Measurements from ENCODE around the gene SRSF2.
"Not testable (repeated sequence)": the region's sequence is repeated elsewhere in the genome, so short reads cannot be mapped to it uniquely, and the experiment has no call there.

Gene SRSF2

DNA sequence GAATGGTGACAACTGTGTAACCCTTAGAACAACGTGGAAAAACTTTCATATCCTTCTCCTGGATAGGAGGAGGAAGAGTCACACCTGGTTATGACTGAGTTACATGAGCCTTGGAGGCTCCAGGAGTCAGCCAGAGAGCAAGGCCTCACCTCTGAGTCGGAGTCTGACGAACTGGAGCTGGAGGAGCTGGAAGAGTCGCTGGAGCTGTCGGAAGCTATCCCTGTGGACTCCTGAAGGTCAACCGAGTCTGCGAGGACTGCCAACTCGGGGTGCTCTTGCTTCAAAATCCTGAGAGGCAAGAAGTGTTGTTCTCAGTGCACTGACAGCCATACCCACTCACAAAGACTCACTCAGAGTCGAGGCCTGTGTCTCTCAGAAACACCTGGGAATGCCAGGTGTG is 16.9 kb downstream of the SRSF2 start:
- no peak for DNase-seq

GRCh38 chr17:76718516-76718915 is 18.6 kb downstream of the SRSF2 start:
- DNase-seq, result no peak

DNA sequence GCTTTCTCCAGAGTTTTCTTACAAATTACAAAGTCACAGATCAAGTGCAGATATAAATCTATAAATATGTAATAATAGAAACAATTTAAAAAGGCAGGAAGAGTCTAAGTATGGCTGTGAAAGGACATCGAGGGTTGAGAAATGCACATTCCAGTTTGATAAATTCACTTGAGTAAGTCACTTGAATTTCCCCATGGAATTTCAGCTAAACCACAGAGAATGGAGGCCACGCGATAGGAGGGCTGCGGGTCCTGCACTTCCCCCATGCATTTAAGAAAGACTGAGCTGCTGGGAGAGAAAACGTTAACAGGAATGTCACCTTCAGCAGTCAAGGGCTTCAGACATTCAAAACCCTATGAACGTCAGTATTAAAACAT is 20.3 kb downstream of the SRSF2 start:
- DNase-seq, result no peak

- DNase-seq, result no peak
Observed at GRCh38 chr17:76716146-76716838, 20.8 kb downstream of the SRSF2 start.

DNA sequence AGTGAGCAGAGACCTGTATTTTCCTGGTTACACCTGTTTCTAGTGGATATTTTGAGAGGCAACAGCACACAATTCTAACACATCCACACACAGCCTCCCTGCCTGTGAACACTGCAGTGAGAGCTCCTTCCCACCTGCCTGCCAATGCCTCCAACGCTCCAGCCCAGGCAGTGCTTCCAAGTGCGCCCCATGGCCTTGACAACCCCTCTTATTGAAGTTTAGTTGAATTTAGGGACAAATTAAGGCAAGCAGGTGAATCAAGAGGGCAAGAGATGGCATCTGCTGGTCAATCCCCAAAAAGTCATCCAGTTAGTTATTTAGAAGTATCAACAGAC is 21.7 kb downstream of the SRSF2 start:
- no peak for DNase-seq

DNA sequence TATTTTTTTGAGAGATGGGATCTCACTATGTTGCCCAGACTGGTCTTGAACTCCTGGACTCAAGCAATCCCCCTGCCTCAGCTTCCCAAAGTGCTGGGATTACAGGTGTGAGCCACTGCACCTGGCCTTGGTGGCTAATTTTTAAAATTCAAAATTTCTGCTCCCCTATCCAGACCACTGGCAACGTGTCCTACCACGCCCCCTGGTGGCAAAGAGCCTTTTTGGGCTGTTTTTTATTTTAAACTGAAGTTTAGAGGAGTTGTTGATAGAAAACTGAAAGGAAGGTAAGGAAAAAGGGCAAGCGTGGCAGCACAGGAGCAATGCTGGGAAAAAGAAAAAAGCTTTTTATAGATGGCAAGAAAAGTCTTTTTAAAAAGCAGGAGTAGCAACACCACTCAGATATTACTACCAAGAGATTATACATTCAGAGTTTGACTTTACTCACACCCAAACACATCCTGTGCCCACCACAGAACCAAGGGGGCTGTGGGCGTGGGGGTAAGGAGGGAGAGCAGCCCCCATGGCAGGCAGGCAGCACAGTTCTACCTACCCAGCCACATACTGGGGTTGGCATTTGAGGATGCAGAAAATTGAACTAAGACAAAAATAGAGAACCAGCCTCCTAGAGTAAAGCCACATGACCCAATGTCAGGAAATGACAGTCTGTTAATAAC is 22.2 kb downstream of the SRSF2 start:
- DNase-seq, result peak; percentile 63

DNA sequence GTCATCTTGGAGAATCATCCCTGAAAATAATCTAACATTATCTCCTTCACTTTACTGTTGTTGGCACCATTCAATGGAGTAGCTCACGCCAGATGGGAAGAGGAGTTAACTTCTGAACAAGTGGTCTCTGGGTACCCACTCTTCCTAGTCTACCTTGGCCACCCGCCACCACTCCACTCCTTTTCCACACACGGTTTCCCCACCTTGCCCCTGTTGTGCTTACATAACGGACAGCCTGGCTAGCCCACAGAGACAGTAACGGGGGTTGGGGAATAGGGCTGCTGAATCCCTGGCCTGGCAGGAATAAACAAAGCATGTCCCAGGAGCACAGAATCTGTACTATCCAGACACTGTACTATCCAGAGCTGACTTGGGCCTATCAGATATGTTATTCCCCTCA is 22.8 kb downstream of the SRSF2 start:
- DNase-seq, result no peak

DNA sequence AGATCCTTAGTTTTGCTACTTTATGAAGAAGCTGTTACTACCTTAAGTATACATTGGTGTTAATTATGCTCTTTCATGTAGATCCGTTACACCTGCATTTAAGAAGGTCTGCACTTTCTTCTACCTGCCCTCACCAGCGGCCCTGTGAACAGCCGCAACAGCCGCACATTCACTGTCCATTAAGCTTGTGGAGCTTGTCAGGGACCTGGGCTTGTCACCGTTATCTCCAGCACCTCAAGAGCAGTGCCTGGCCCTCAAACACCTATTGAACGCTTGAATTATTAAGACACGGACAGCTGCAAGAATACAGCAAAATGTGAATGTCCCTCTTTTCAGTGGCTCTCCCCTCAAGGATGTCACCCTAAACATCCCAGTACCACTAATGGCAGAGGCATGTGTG is 23.4 kb downstream of the SRSF2 start:
- no peak for DNase-seq

- not testable (repeated sequence) for DNase-seq
Observed at GRCh38 chr17:76712321-76712720, 24.8 kb downstream of the SRSF2 start.

- DNase-seq, result peak; percentile 84
Observed at GRCh38 chr17:76710863-76711611, 26.1 kb downstream of the SRSF2 start, which contains the start of gene MXRA7. Gene MXRA7 (minus strand): TSS chr17:76710965. CDS start chr17:76710946, 19 bp downstream.

DNA sequence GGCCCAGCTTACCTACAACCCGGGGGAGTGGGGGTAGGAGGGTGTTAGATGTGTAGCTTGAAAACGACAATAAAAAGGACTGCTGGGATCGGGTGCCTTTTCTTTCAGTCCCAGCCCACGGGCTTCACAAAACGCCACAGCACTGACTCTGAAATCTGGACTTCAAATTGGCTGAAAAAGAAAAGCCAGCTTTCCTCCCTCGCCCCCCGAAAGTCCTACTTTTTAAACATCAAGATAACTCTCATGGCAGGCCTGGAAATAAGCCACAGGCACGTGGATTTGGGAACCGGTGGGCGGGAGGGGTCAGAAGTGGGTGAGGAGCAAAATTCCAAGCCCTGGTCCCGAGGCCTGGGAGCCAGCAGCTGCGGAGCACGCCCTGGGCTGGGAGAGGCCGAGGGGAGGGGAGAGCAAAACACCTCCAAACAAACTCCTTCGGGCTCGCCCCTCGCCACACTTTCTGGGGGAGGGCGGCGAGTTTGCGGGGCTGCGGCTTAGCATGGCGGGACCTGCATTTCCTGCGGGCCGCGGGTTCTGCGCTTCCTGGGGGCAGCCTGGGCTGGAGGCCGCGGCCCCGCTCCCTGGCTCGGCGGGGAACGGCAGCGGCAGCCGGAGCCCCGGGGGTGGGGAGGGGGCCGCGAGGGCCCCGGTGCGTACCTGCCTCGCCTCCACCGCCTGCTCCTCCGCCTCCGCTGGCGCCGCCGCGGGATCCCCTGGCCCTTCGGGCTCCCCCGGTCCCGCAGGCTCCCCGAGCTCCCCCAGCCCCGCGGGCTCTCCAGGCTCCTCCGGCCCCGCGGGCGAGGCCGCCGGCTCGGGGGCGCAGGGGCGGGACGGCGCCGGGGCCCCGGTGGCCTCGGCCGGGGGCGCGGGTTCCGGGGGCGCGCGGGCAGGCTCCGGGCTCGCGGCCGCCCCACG is 26.9 kb downstream of the SRSF2 start:
- peak; percentile 64 for DNase-seq

DNA sequence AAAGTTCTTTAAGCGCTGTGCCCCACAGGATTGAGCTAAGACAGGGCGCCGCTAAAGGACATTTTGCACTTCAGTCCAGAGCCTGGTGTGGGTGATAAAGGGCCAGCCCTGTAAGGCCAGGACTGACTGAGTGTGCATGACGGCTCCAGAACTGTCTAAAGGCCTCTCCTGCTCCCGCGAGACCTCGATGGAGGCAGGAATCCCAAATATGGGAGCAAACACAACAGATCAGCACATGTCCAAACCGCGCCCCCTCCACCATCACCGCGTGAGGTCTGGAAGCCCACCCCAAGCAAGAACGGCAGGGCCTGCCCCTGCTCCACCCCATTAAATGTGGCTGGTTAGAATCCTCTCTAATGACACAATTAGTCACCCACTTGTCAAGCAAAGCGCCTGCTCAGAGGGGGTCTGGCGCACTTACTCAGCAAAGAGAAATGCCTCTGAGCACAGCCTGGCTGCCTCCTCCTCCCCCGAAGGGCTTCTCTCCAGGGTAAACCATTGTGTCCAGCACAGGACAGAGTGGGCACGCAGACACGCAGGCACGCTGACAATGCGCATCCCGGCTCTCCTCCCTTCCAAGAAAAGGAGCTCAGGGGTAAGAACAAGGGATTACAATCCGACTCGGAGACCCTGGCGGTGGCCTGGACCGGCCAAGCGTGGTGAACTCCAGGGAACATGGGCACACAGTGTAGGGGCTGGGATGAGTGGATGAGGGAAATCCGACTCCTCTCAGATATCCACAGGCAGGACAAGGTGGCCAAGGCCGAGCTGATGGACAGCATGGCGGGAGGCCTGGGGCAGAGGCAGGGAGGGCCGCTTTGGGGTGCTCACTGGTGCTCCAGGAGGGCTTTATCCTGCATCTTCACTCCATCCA is 27.8 kb downstream of the SRSF2 start:
- DNase-seq, result peak; percentile 71

GRCh38 chr17:76707985-76708807 is 28.9 kb downstream of the SRSF2 start:
- DNase-seq, result peak; percentile 61

DNA sequence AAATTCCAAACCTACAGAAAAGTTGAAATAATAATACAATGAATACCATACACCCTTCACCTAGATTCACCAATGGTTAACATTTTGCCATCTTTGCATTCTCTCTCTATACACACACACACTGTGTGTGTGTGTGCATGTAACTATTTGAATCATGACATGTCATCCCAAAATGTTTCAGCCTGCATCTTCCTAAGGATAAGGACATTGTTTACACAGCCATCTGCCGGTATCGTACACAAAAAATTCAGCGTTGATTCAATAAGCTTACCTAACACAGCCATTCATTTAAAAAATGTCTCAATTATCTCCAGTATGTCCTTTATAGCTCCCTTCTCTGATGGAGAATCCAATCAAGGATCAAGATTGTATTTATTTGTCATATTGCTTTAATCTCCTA is 30.3 kb downstream of the SRSF2 start:
- DNase-seq, result no peak

DNA sequence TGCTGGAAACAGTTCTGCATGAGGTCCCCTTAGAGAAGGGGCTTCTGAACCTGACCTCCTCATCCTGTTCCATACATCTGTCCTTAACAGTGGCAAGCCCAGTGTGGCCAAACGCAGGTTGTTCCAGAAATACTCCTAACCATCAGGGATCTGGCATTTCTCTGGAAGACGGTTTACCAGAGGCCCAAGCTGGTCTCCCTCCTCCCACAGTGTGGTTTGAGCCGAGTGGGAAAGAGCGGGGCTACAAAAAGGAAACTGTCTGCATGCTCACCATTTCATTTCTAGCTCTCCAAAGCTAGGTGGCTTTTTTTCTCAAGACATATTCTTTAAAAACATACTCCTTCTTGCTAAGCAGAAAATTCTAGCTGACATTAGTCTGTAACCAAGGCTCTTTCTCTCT is 32.3 kb downstream of the SRSF2 start:
- no peak for DNase-seq

DNA sequence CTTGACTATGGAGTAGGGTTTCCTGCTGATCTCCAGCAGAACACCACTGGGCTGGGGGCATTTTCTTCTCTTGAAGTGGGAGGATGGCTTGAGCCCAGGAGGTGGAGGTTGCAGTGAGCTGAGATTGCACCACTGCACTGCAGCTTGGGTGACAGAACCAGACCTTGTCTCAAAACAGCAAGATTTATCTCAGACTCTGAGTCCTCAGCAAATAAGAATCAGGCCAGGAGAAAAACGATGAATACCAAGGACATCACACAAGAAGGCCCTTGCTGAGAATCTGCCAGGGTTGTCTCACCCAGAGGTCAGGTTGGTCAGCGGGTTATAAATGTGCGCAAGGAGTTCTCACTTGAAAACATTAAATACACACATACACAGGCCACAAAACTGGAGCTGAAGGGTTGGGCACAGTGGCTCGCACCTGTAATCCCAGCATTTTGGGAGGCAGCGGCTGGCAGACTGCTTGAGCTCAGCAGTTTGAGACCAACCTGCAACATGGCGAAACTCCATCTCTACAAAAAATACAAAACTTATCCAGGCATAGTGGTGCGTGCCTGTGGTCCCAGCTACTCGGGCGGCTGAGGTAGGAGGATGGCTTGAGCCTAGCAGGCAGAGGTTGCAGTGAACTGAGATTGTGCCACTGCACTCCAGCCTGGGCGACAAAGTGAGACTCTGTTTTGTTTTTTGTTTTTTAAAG is 34.0 kb downstream of the SRSF2 start:
- DNase-seq, result no peak

GRCh38 chr17:76702076-76702475 is 35.1 kb downstream of the SRSF2 start:
- DNase-seq, result no peak

DNA sequence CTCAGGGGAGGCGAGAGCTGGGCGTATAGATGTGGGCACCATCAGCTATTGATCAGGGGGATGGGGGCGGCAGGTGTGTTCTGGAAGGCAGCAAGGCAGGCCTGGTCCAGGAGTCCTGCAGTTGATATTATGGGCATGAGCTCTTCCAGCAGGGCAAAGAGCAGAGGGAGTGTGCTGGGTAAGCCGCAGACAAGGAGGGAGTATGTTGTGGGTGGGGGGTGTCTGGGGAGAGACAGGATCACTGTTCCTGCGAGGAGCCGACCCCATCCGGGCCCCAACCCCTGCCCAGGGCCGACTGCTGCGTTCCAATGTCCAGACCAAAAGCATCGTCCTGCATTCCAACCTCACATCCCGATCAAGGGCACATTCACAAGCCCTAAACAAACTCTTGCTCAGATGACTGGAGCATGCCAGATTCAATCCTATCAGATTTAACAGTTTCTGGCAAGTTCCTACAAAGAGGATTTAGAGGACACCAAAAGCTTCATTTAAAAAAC is 35.6 kb downstream of the SRSF2 start:
- no peak for DNase-seq

GRCh38 chr17:76700617-76701470 is 36.3 kb downstream of the SRSF2 start:
- peak; percentile 84 for DNase-seq
